Caco-2 (cell line): ENCODE measurements around the gene GPC6. TPM values are rescaled to one million over a fixed set of nuclear protein-coding genes. Genes with fewer than 3 reads are reported as not detected.

Source experiments
- BruUV-seq: library from RNA; stranded (reverse); fragments of 400-500 nt; replicated peaks from 2 replicates; lab custom pipeline; 2021; lab: Mats Ljungman, UMichigan
- CTCF ChIA-PET: fragments of 300-600 bp; sonication (Branson Sonifier 250); formaldehyde crosslinking; loops from one replicate; lab custom pipeline; 2022; ENCODE audit warnings: antibody characterized with exemption; lab: Charles Lee
- POLR2A ChIA-PET: fragments of 300-600 bp; sonication (Branson Sonifier 250); formaldehyde crosslinking; loops from one replicate; lab custom pipeline; 2022; ENCODE audit warnings: antibody characterized with exemption; lab: Charles Lee
- DNase-seq, 2 experiments: peaks; one replicate each; pipeline versions ENCODE4 v3.0.0 to v3.0.0-alpha.2; 2020 to 2022
- H3K27me3 ChIP-seq: replicated peaks from 2 replicates; pipeline ENCODE4 v1.6.0; 2011; ENCODE audit warnings: low read length; ENCODE audit not compliant: control insufficient read depth, insufficient read depth
- H3K36me3 ChIP-seq: 2 replicates; pipeline ENCODE4 v1.5.1; 2011; ENCODE audit warnings: low read length; ENCODE audit not compliant: control insufficient read depth, insufficient read depth
- H3K4me1 ChIP-seq: fragments of 250-450 bp; sonication (Bioruptor Pico); 2 replicates; pipeline ENCODE4 v1.5.1; 2020; ENCODE audit warnings: mild to moderate bottlenecking
- H3K4me3 ChIP-seq: 2 replicates; pipeline ENCODE4 v1.5.1; 2011; ENCODE audit warnings: low read depth, mild to moderate bottlenecking, control low read depth, low read length
- H3K9me3 ChIP-seq: fragments of 250-450 bp; sonication (Bioruptor Pico); 2 replicates; pipeline ENCODE4 v1.5.1; 2020; ENCODE audit warnings: mild to moderate bottlenecking, moderate library complexity
- H3K27ac Mint-ChIP-seq: one replicate; pipeline ENCODE4 v1.8.0; 2022; ENCODE audit warnings: mixed read lengths; ENCODE audit not compliant: unreplicated experiment
- H3K27me3 Mint-ChIP-seq: one replicate; pipeline ENCODE4 v1.8.0; 2022; ENCODE audit warnings: mixed read lengths; ENCODE audit not compliant: insufficient read depth, unreplicated experiment
- H3K36me3 Mint-ChIP-seq: one replicate; pipeline ENCODE4 v1.8.0; 2022; ENCODE audit warnings: mild to moderate bottlenecking, mixed read lengths; ENCODE audit not compliant: insufficient read depth, unreplicated experiment
- H3K4me1 Mint-ChIP-seq: one replicate; pipeline ENCODE4 v1.8.0; 2022; ENCODE audit warnings: low read depth, mixed read lengths; ENCODE audit not compliant: unreplicated experiment
- H3K4me3 Mint-ChIP-seq: one replicate; pipeline ENCODE4 v1.8.0; 2022; ENCODE audit warnings: mild to moderate bottlenecking, moderate library complexity, mixed read lengths; ENCODE audit not compliant: unreplicated experiment
- H3K9me3 Mint-ChIP-seq: one replicate; pipeline ENCODE4 v1.8.0; 2022; ENCODE audit warnings: mixed read lengths; ENCODE audit not compliant: unreplicated experiment
- intact Hi-C: fragments of 100-400 bp; cut with micrococcal nuclease; formaldehyde crosslinking; loops from one replicate; pipeline ENCODE4 v1.10.0; 2022; ENCODE audit not compliant: unreplicated experiment
- total RNA-seq: library from RNA; stranded (reverse); gene quantifications from 2 replicates; pipeline ENCODE4 v1.2.3, GENCODE V29; 2022
- TF ChIP-seq, protein P1 (sequence below), 2 experiments: fragments of 200-600 bp in 1 of 2; IDR thresholded peaks; 1 replicate in 1 of 2; 2 replicates in 1 of 2; pipeline versions ENCODE4 v1.5.1 to v1.8.0; 2011 to 2022; ENCODE audit warnings: antibody characterized with exemption in 1 of 2, control low read depth in 1 of 2, inconsistent platforms in 1 of 2, low read depth in 1 of 2, low read length in 1 of 2, mild to moderate bottlenecking in 1 of 2, moderate library complexity in 1 of 2; ENCODE audit not compliant: insufficient read depth in 1 of 2, severe bottlenecking in 1 of 2, unreplicated experiment in 1 of 2

The GPC6 gene
- total RNA-seq, 1 experiment from 2014 or later, result 0.16 TPM

DNA sequence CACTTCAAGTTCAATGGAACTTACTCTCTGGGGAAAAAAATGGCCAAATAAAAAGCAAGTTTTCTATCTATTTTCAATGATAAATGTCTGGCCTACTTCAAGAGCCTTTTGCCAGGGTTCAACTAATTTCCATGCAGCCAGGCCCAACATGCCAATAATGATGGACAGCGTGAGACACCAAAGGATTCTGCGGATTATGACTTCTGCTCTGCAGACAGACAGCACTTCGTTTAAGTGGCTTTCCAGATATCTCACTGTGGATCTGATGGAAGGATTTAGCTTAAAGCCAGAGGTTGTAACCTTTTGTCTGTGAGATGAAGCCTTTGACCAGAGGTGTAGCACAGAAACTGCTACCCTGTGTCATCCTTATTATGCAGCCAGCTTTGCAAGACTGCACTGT lies 638.6 kb downstream of the GPC6 start:
- no TSS peak for BruUV-seq
- POLR2A ChIA-PET, result no interaction called here
- TF ChIP-seq, protein P1, sequence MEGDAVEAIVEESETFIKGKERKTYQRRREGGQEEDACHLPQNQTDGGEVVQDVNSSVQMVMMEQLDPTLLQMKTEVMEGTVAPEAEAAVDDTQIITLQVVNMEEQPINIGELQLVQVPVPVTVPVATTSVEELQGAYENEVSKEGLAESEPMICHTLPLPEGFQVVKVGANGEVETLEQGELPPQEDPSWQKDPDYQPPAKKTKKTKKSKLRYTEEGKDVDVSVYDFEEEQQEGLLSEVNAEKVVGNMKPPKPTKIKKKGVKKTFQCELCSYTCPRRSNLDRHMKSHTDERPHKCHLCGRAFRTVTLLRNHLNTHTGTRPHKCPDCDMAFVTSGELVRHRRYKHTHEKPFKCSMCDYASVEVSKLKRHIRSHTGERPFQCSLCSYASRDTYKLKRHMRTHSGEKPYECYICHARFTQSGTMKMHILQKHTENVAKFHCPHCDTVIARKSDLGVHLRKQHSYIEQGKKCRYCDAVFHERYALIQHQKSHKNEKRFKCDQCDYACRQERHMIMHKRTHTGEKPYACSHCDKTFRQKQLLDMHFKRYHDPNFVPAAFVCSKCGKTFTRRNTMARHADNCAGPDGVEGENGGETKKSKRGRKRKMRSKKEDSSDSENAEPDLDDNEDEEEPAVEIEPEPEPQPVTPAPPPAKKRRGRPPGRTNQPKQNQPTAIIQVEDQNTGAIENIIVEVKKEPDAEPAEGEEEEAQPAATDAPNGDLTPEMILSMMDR (IDR thresholded peaks at IDR 0.05; ENCODE audit: insufficient read depth in 1 of 2, low read depth in 1 of 2, low read length in 1 of 2, severe bottlenecking in 1 of 2, unreplicated experiment in 1 of 2), result no peak
- H3K9me3 Mint-ChIP-seq, result no peaks in the 10 kb centered on the region
- H3K27me3 Mint-ChIP-seq, result no peaks in the 10 kb centered on the region
- Histone ChIP-seq H3K4me1 (no peaks in the 10 kb centered on the region), H3K36me3 (no peaks in the 10 kb centered on the region), H3K4me3 (no peak overlapping the region), H3K27me3 (no peaks in the 10 kb centered on the region), H3K9me3 (no peaks in the 10 kb centered on the region)
- no peaks in the 10 kb centered on the region for H3K4me1 Mint-ChIP-seq
- CTCF ChIA-PET, result no interaction called here
- intact Hi-C loops, result no loop called here
- DNase-seq, result no peak
- H3K36me3 Mint-ChIP-seq, result no peaks in the 10 kb centered on the region
- H3K27ac Mint-ChIP-seq, result no peak overlapping the region
- H3K4me3 Mint-ChIP-seq, result no peak overlapping the region

DNA sequence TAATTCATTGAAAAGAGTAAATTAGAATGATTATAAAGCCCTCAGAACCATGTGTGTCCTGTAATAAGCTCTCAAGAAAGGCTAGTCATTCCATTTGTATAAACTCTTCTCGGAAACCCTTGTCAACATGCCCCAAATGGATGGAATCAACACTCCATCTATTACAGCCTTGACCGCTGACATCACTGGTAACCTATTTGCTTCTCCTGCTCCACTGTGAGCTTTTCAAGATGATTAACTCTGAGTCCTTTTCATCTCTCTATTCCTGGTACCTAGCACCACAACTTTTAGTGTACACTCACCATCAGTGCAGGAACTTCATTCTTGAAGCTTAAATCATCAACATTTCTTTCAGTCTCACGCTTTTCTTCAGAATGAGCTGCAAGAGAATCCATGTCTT lies 640.9 kb downstream of the GPC6 start:
- no TSS peak for BruUV-seq
- Mint-ChIP-seq H3K36me3 (no peaks in the 10 kb centered on the region), H3K4me1 (no peaks in the 10 kb centered on the region), H3K4me3 (no peak overlapping the region), H3K9me3 (no peaks in the 10 kb centered on the region), H3K27ac (no peak overlapping the region), H3K27me3 (no peaks in the 10 kb centered on the region)
- TF ChIP-seq, protein P1 (IDR thresholded peaks at IDR 0.05; ENCODE audit: insufficient read depth in 1 of 2, low read depth in 1 of 2, low read length in 1 of 2, severe bottlenecking in 1 of 2, unreplicated experiment in 1 of 2), result no peak
- Histone ChIP-seq H3K36me3 (no peaks in the 10 kb centered on the region), H3K27me3 (no peaks in the 10 kb centered on the region), H3K4me3 (no peak overlapping the region), H3K9me3 (no peaks in the 10 kb centered on the region), H3K4me1 (no peaks in the 10 kb centered on the region)
- intact Hi-C loops, result no loop called here
- ChIA-PET POLR2A (no interaction called here), CTCF (no interaction called here)
- no peak for DNase-seq

DNA sequence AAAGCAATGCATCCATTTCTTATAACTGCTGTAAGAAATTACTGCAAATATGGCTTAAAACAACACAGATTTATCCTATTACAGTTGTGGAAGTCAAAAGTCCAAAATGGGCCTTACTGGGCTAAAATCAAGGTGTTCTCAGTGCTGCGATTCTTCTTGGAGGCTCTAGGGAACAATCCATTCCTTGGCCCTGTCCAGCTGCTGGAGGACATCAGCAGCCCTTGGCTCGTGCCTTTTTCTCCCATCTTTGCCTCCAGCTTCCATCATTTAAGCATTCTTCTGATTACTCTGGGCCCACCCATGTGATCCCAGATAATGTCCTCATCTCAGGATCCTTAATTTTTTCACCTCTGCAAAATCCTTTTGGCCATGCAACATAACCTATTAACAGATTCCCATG lies 645.8 kb downstream of the GPC6 start:
- no peaks in the 10 kb centered on the region for H3K9me3 Mint-ChIP-seq
- no peaks in the 10 kb centered on the region for H3K9me3 ChIP-seq
- H3K4me1 ChIP-seq, result no peaks in the 10 kb centered on the region
- no peak for DNase-seq
- no peaks in the 10 kb centered on the region for H3K4me1 Mint-ChIP-seq
- H3K27me3 ChIP-seq, result no peaks in the 10 kb centered on the region
- BruUV-seq, result no TSS peak
- ChIA-PET POLR2A (no interaction called here), CTCF (no interaction called here)
- no peaks in the 10 kb centered on the region for H3K27me3 Mint-ChIP-seq
- no peak overlapping the region for H3K4me3 Mint-ChIP-seq
- H3K36me3 ChIP-seq, result no peaks in the 10 kb centered on the region
- H3K4me3 ChIP-seq, result no peak overlapping the region
- TF ChIP-seq, protein P1 (IDR thresholded peaks at IDR 0.05; ENCODE audit: insufficient read depth in 1 of 2, low read depth in 1 of 2, low read length in 1 of 2, severe bottlenecking in 1 of 2, unreplicated experiment in 1 of 2), result no peak
- H3K27ac Mint-ChIP-seq, result no peak overlapping the region
- intact Hi-C loops, result no loop called here
- H3K36me3 Mint-ChIP-seq, result no peaks in the 10 kb centered on the region
